Esophagus muscularis mucosa (tissue), 4 donors: ENCODE measurements around the gene ABCA9. TPM values are rescaled to one million over a fixed set of nuclear protein-coding genes. Genes with fewer than 3 reads are reported as not detected.

Experiments used
- DNase-seq: peaks from one replicate; pipeline ENCODE4 v3.0.0-alpha.2; 2017; ENCODE audit errors: extremely low spot score
- H3K27ac ChIP-seq, 4 donors: fragments of 200-600 bp; sonication (generic); replicated peaks in 1 of 4; 1 replicate in 3 of 4; 2 replicates in 1 of 4; pipeline ENCODE4 v1.5.1; 2016 to 2019; ENCODE audit warnings: mild to moderate bottlenecking in 1 of 4
- H3K27me3 ChIP-seq, 4 donors: fragments of 200-600 bp; sonication (generic); one replicate each; pipeline versions ENCODE4 v1.5.1 to v1.6.0; 2016 to 2019
- H3K36me3 ChIP-seq, 4 donors: fragments of 200-600 bp; sonication (generic); one replicate each; pipeline ENCODE4 v1.5.1; 2016 to 2019
- H3K4me1 ChIP-seq, 4 donors: fragments of 200-600 bp; sonication (generic); one replicate each; pipeline ENCODE4 v1.5.1; 2016 to 2019
- H3K4me3 ChIP-seq, 4 donors: fragments of 200-600 bp; sonication (generic); 1 replicate in 2 of 4; 2 replicates in 2 of 4; pipeline ENCODE4 v1.5.1; 2016 to 2019; ENCODE audit warnings: mild to moderate bottlenecking in 4 of 4, moderate library complexity in 1 of 4
- H3K9me3 ChIP-seq, 4 donors: fragments of 200-600 bp; sonication (generic); 1 replicate in 3 of 4; 2 replicates in 1 of 4; pipeline ENCODE4 v1.5.1; 2016 to 2019
- EP300 ChIP-seq: sonication (generic); formaldehyde crosslinking; IDR thresholded peaks from one replicate; pipeline ENCODE4 v1.6.1; 2017; ENCODE audit warnings: antibody characterized with exemption
- POLR2A ChIP-seq: fragments of 450-650 bp; IDR thresholded peaks from one replicate; pipeline ENCODE4 v1.6.1; 2017; ENCODE audit warnings: antibody characterized with exemption, moderate library complexity, mild to moderate bottlenecking, low read depth
- POLR2AphosphoS5 ChIP-seq, 2 donors: sonication (generic); formaldehyde crosslinking; IDR thresholded peaks; one replicate each; pipeline ENCODE4 v1.6.1; 2017; ENCODE audit warnings: antibody characterized with exemption in 2 of 2
- WGBS: methylation state at CpG from one replicate; pipeline ENCODE4 v1.1.5; 2018; 5-methylcytosine and 5-hydroxymethylcytosine counted together
- intact Hi-C: fragments of 100-400 bp; cut with DNase I; formaldehyde crosslinking; loops from one replicate; pipeline ENCODE4 v1.15.1; 2023
- total RNA-seq, 4 donors: library from RNA; depleted of rRNA; stranded (reverse); fragments of >200 nt; gene quantifications; one replicate each; pipeline versions ENCODE4 v1.1.0 to v1.2.1, GENCODE V29; 2016
- TF ChIP-seq, protein P1 (sequence below), 3 experiments: fragments of 200-600 bp in 2 of 3; fragments of 450-650 bp in 1 of 3; sonication (generic) in 2 of 3; IDR thresholded peaks; one replicate each; pipeline ENCODE4 v1.5.1; 2017 to 2019; ENCODE audit warnings: antibody characterized with exemption in 3 of 3, mild to moderate bottlenecking in 2 of 3, moderate library complexity in 1 of 3

Gene ABCA9
- total RNA-seq, 4 donors from 2014 or later, result 19.8 to 56.1 (median 26.0) TPM

DNA sequence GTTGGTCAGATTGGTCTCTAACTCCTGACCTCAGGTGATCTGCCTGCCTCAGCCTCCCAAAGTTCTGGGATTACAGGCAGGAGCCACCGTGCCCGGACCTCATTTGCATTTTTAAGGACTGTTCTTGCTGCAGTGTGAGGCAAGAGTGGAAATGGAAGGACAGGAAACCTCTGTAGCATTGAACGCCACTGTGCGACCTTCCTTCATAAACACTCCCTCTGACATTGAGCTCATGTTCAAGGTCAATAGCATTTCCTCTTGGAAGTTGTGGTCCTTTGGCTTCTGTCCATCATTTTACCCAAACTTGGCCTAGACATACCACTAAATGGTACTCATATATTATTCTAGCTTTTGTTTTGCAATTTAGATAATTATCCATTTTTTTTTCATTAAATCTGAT, 72.8 kb downstream of the ABCA9 start:
- Histone ChIP-seq H3K9me3 (no peaks in the 10 kb centered on the region), H3K27ac (no peak overlapping the region), H3K27me3 (no peaks in the 10 kb centered on the region), H3K36me3 (peaks cover 0 to 15% (median 4%) of the 10 kb centered on the region in 4 donors), H3K4me3 (no peak overlapping the region), H3K4me1 (no peaks in the 10 kb centered on the region)
- TF ChIP-seq POLR2A, result no peak
- TF ChIP-seq, protein P1, sequence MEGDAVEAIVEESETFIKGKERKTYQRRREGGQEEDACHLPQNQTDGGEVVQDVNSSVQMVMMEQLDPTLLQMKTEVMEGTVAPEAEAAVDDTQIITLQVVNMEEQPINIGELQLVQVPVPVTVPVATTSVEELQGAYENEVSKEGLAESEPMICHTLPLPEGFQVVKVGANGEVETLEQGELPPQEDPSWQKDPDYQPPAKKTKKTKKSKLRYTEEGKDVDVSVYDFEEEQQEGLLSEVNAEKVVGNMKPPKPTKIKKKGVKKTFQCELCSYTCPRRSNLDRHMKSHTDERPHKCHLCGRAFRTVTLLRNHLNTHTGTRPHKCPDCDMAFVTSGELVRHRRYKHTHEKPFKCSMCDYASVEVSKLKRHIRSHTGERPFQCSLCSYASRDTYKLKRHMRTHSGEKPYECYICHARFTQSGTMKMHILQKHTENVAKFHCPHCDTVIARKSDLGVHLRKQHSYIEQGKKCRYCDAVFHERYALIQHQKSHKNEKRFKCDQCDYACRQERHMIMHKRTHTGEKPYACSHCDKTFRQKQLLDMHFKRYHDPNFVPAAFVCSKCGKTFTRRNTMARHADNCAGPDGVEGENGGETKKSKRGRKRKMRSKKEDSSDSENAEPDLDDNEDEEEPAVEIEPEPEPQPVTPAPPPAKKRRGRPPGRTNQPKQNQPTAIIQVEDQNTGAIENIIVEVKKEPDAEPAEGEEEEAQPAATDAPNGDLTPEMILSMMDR (IDR thresholded peaks at IDR 0.05), result no peak
- no peak for TF ChIP-seq POLR2AphosphoS5 (IDR thresholded peaks at IDR 0.05)
- no peak for TF ChIP-seq EP300
- WGBS, result 73% methylated on average over 4 of the region's 4 CpGs
- DNase-seq, result no peak
- intact Hi-C loops, result no loop called here

DNA sequence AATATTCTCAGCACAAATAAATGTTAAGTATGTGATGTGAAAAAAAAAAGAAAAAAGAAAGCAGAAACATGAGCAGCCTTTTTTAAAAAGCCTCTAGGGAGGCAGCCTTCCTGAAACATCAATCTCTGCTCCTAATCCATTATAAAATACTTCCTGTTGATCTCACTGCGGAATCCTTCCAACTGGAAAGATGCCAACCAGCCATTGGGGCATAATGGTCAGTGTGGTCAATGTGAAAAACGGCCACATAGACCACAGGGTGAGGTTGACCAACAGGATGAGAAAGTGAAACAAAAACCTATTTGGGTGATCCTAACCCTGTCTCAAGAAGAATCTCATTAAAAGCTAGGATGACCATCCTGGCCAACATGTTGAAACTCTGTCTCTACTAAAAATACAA, 79.4 kb downstream of the ABCA9 start:
- H3K27me3 ChIP-seq, result no peaks in the 10 kb centered on the region
- DNase-seq, result no peak
- peaks cover 0 to 9% (median 0%) of the 10 kb centered on the region in 4 donors for H3K4me1 ChIP-seq
- no peak overlapping the region for H3K27ac ChIP-seq
- intact Hi-C loops, result no loop called here
- peaks cover 0 to 14% (median 5%) of the 10 kb centered on the region in 4 donors for H3K36me3 ChIP-seq
- 19% methylated on average over 2 of the region's 2 CpGs for WGBS
- H3K9me3 ChIP-seq, result no peaks in the 10 kb centered on the region
- TF ChIP-seq POLR2AphosphoS5 (IDR thresholded peaks at IDR 0.05), result no peak
- no peak for TF ChIP-seq POLR2A
- TF ChIP-seq EP300, result no peak
- TF ChIP-seq, protein P1 (IDR thresholded peaks at IDR 0.05), result no peak
- no peak overlapping the region for H3K4me3 ChIP-seq

DNA sequence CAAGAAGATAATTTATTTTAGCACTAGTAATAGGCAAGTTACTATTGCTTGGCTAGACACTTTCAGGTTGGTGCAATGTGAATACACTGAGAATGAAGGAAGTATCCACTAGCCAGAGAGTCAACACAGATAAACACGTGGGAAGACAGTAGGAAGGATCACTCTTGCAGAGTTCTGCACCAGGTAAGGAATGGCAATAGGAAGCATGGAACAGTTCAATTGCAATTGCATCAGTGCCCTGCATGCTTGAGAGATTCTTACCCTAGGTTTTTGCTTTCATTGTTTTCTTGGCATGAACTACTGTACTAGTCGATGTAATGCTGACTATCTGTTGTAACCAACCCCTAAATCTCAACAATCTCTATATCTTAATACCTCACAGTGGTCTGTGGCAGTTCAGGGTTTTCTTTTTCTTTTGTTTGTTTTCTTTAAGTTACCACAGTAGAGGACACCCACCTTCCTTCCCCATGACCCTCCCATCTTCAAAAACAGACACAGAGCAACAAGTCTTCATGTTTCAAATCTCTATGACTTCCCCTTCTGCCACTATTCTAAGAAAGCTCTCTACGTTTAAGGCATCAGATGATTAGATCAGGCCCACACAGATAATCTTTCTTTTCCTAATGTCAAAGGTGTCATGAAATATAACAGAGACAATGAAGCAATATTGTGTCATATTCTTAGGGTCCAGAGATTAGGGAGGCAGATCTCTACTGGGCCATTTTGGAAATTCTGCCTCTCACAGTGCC, 87.5 kb downstream of the ABCA9 start:
- H3K4me3 ChIP-seq, result no peak overlapping the region
- WGBS, result 49% methylated on average over 3 of the region's 3 CpGs
- peaks cover 0 to 17% (median 3%) of the 10 kb centered on the region in 4 donors for H3K36me3 ChIP-seq
- no peaks in the 10 kb centered on the region for H3K9me3 ChIP-seq
- H3K27me3 ChIP-seq, result peaks cover 0 to 12% (median 0%) of the 10 kb centered on the region in 4 donors
- peaks cover 0 to 6% (median 2%) of the 10 kb centered on the region in 4 donors for H3K4me1 ChIP-seq
- TF ChIP-seq, protein P1 (IDR thresholded peaks at IDR 0.05), result no peak
- TF ChIP-seq POLR2AphosphoS5 (IDR thresholded peaks at IDR 0.05) (no peak), EP300 (no peak), POLR2A (no peak)
- H3K27ac ChIP-seq, result no peak overlapping the region
- intact Hi-C loops, result loop anchor here (5.0 kb wide), 1 partner anchor 196 kb away; no protein-coding TSS in a partner anchor
- DNase-seq, result no peak

DNA sequence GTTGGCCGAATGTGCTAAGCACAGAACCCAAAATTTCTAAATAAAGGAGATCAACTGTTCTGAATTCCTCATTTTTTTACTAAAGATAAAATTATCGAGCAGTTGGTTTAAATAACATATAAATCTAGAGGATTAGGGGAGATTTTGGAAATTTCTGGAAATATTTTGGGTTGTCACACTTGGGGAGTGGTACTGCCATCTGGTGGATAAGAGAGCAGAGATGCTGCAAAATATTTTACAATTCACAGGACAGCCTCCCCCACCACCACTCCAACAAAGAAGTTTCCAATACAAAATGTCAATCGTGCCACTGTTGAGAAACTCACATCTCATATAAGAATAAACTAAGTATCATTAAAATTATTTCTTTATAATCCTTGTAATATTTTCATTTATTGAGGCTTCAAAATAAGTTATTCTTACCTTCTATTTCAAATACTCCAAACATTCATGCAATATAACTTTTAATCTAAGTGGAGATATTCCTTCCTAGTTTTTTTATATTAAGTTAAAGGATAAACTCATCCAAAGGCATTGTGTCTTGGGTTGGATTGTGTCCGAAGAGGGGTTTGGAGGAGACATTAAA, 88.5 kb downstream of the ABCA9 start:
- 50% methylated on average over 4 of the region's 4 CpGs for WGBS
- no peak for DNase-seq
- peaks cover 0 to 17% (median 3%) of the 10 kb centered on the region in 4 donors for H3K36me3 ChIP-seq

More for the DNA sequence above, 88.5 kb downstream of the ABCA9 start:
- no peaks in the 10 kb centered on the region for H3K9me3 ChIP-seq
- peaks cover 0 to 12% (median 0%) of the 10 kb centered on the region in 4 donors for H3K27me3 ChIP-seq
- intact Hi-C loops, result loop anchor here (5.0 kb wide), 1 partner anchor 195 kb away; no protein-coding TSS in a partner anchor
- H3K4me1 ChIP-seq, result peaks cover 0 to 6% (median 2%) of the 10 kb centered on the region in 4 donors
- H3K4me3 ChIP-seq, result no peak overlapping the region
- no peak overlapping the region for H3K27ac ChIP-seq
- TF ChIP-seq, protein P1 (IDR thresholded peaks at IDR 0.05), result peak; percentile 38 to 53 (median 42)
- TF ChIP-seq POLR2A (no peak), POLR2AphosphoS5 (IDR thresholded peaks at IDR 0.05) (no peak)
